Keratinocyte (primary cell): ENCODE data around the gene TRMT112.

ENCODE experiments used
- CTCF ChIP-seq, 3 experiments: IDR thresholded peaks in 1 of 3; conservative IDR thresholded peaks in 1 of 3; optimal IDR thresholded peaks in 1 of 3; 2 replicates in 2 of 3; 3 replicates in 1 of 3; pipeline versions ENCODE3 to v1.5.1; 2011; ENCODE audit warnings: low read length in 3 of 3, mild to moderate bottlenecking in 3 of 3, moderate library complexity in 2 of 3, control low read depth in 1 of 3, inconsistent platforms in 1 of 3; ENCODE audit not compliant: insufficient read depth in 2 of 3; ENCODE audit errors: extremely low read depth in 1 of 3
- EZH2 ChIP-seq: IDR thresholded peaks from one replicate; pipeline ENCODE4 v1.6.1; 2012; ENCODE audit warnings: inconsistent platforms, mild to moderate bottlenecking, low read length, moderate library complexity

- peak; percentile 9 to 35 (median 13) for TF ChIP-seq CTCF (optimal IDR thresholded peaks at IDR 0.05 in 1 of 3, IDR thresholded peaks at IDR 0.05 in 1 of 3, conservative IDR thresholded peaks at IDR 0.05 in 1 of 3; ENCODE audit: extremely low read depth in 1 of 3, insufficient read depth in 2 of 3, low read length in 3 of 3)
- TF ChIP-seq EZH2, result no peak
Measured at GRCh38 chr11:64305691-64306562, 11.4 kb downstream of the TRMT112 start.
